ENCODE data around the gene CARHSP1.

Gene CARHSP1

GRCh38 chr16:8808613-8809353, 60.0 kb downstream of the CARHSP1 start:
- Histone ChIP-seq H3K36me3 (ENCODE audit: insufficient read depth, low read length) (peaks cover 99% of the 10 kb centered on the region), H3K4me2 (ENCODE audit: low read length) (no peak overlapping the region), H3F3A (ENCODE audit: insufficient read depth, low read length) (no peaks in the 10 kb centered on the region), H3K9me2 (ENCODE audit: low read depth, low read length) (no peaks in the 10 kb centered on the region), H3K9me3 (ENCODE audit: low read length) (no peaks in the 10 kb centered on the region), H2AFZ (ENCODE audit: low read length) (no peak overlapping the region), H3K27ac (ENCODE audit: low read depth, low read length, poor library complexity, severe bottlenecking) (no peak overlapping the region), H4K20me1 (ENCODE audit: insufficient read depth, low read length) (0 out of 2 replicates have a peak, but pooled peaks cover 3% of the 10 kb centered on the region), H3K79me2 (ENCODE audit: insufficient read depth, low read length) (no peaks in the 10 kb centered on the region), H3K9ac (ENCODE audit: low read length) (no peak overlapping the region), H3K4me1 (ENCODE audit: insufficient read depth, low read length, severe bottlenecking) (no peaks in the 10 kb centered on the region), H3K4me3 (ENCODE audit: low read depth, low read length, poor library complexity, severe bottlenecking) (no peak overlapping the region), H3K27me3 (ENCODE audit: insufficient read depth, low read length) (no peaks in the 10 kb centered on the region)
- TF ChIP-seq EZH2 (IDR thresholded peaks at IDR 0.05; ENCODE audit: borderline replicate concordance, low read length) (no peak), CTCF (IDR thresholded peaks at IDR 0.05; ENCODE audit: low read length) (no peak)

GRCh38 chr16:8808009-8808408, 60.8 kb downstream of the CARHSP1 start:
- H3K79me2 ChIP-seq (ENCODE audit: insufficient read depth, low read length) = no peaks in the 10 kb centered on the region
- H3K4me1 ChIP-seq (ENCODE audit: insufficient read depth, low read length, severe bottlenecking) = no peaks in the 10 kb centered on the region
- no peak overlapping the region for H2AFZ ChIP-seq (ENCODE audit: low read length)
- H3K9ac ChIP-seq (ENCODE audit: low read length) = no peak overlapping the region
- no peaks in the 10 kb centered on the region for H3K27me3 ChIP-seq (ENCODE audit: insufficient read depth, low read length)
- no peak overlapping the region for H3K4me3 ChIP-seq (ENCODE audit: low read depth, low read length, poor library complexity, severe bottlenecking)
- no peak overlapping the region for H3K4me2 ChIP-seq (ENCODE audit: low read length)
- no peaks in the 10 kb centered on the region for H3F3A ChIP-seq (ENCODE audit: insufficient read depth, low read length)
- H3K36me3 ChIP-seq (ENCODE audit: insufficient read depth, low read length) = peaks cover 97% of the 10 kb centered on the region
- no peak for TF ChIP-seq CTCF (IDR thresholded peaks at IDR 0.05; ENCODE audit: low read length)
- TF ChIP-seq EZH2 (IDR thresholded peaks at IDR 0.05; ENCODE audit: borderline replicate concordance, low read length) = no peak
- no peak overlapping the region for H3K27ac ChIP-seq (ENCODE audit: low read depth, low read length, poor library complexity, severe bottlenecking)
- 0 out of 2 replicates have a peak, but pooled peaks cover 3% of the 10 kb centered on the region for H4K20me1 ChIP-seq (ENCODE audit: insufficient read depth, low read length)
- no peaks in the 10 kb centered on the region for H3K9me2 ChIP-seq (ENCODE audit: low read depth, low read length)
- no peaks in the 10 kb centered on the region for H3K9me3 ChIP-seq (ENCODE audit: low read length)

- Histone ChIP-seq H3K9ac (ENCODE audit: low read length) (no peak overlapping the region), H3K4me3 (ENCODE audit: low read depth, low read length, poor library complexity, severe bottlenecking) (no peak overlapping the region), H3K36me3 (ENCODE audit: insufficient read depth, low read length) (peaks cover 97% of the 10 kb centered on the region), H3K4me1 (ENCODE audit: insufficient read depth, low read length, severe bottlenecking) (no peaks in the 10 kb centered on the region), H2AFZ (ENCODE audit: low read length) (no peak overlapping the region), H3K27me3 (ENCODE audit: insufficient read depth, low read length) (no peaks in the 10 kb centered on the region), H3K27ac (ENCODE audit: low read depth, low read length, poor library complexity, severe bottlenecking) (no peak overlapping the region), H3F3A (ENCODE audit: insufficient read depth, low read length) (no peaks in the 10 kb centered on the region), H4K20me1 (ENCODE audit: insufficient read depth, low read length) (0 out of 2 replicates have a peak, but pooled peaks cover 3% of the 10 kb centered on the region), H3K4me2 (ENCODE audit: low read length) (no peak overlapping the region), H3K9me3 (ENCODE audit: low read length) (no peaks in the 10 kb centered on the region), H3K9me2 (ENCODE audit: low read depth, low read length) (no peaks in the 10 kb centered on the region), H3K79me2 (ENCODE audit: insufficient read depth, low read length) (no peaks in the 10 kb centered on the region)
- TF ChIP-seq EZH2 (IDR thresholded peaks at IDR 0.05; ENCODE audit: borderline replicate concordance, low read length) = no peak
- no peak for TF ChIP-seq CTCF (IDR thresholded peaks at IDR 0.05; ENCODE audit: low read length)
Measured at GRCh38 chr16:8807189-8807588, 61.6 kb downstream of the CARHSP1 start.

Measured in OCI-LY1 (cell line).